Activated T-cell treated with anti-CD3 and anti-CD28 coated beads, Interleukin-2, amount 50 U/mL, for 72 hours (primary cell): ENCODE measurements around the gene ELF2. TPM values are rescaled to one million over a fixed set of nuclear protein-coding genes. Genes with fewer than 3 reads are reported as not detected.
"Not testable (repeated sequence)": the region's sequence is repeated elsewhere in the genome, so short reads cannot be mapped to it uniquely, and the experiment has no call there.

ENCODE experiments used
- ATAC-seq, 2 donors: fragments of 150-1000 bp; cut with Tn5 transposase; replicated peaks in 1 of 2; 2 replicates each; pipeline ENCODE4 v1.10.0; 2021; ENCODE audit warnings: moderate library complexity in 2 of 2, mild to moderate bottlenecking in 1 of 2
- DNase-seq, 2 donors: peaks; one replicate each; pipeline ENCODE4 v3.0.0; 2021 to 2022; ENCODE audit warnings: mixed read lengths in 1 of 2
- H3K27ac Mint-ChIP-seq: one replicate; pipeline ENCODE4 v1.8.0; 2022; ENCODE audit warnings: mild to moderate bottlenecking, moderate library complexity, mixed read lengths
- H3K27me3 Mint-ChIP-seq: one replicate; pipeline ENCODE4 v1.8.0; 2022; ENCODE audit warnings: low read depth, mixed read lengths
- H3K36me3 Mint-ChIP-seq, 2 donors: one replicate each; pipeline ENCODE4 v1.8.0; 2022; ENCODE audit warnings: mixed read lengths in 2 of 2, mild to moderate bottlenecking in 1 of 2; ENCODE audit not compliant: insufficient read depth in 2 of 2
- H3K4me1 Mint-ChIP-seq: one replicate; pipeline ENCODE4 v1.8.0; 2022; ENCODE audit warnings: low read depth, mixed read lengths
- H3K4me3 Mint-ChIP-seq, 2 donors: one replicate each; pipeline ENCODE4 v1.8.0; 2022; ENCODE audit warnings: mild to moderate bottlenecking in 2 of 2, mixed read lengths in 2 of 2, moderate library complexity in 2 of 2
- H3K9me3 Mint-ChIP-seq, 2 donors: one replicate each; pipeline ENCODE4 v1.8.0; 2022; ENCODE audit warnings: mixed read lengths in 2 of 2
- total RNA-seq, 2 donors: library from RNA; stranded (reverse); gene quantifications; one replicate each; pipeline ENCODE4 v1.2.3, GENCODE V29; 2022

The ELF2 gene
- total RNA-seq, 2 donors from 2014 or later: 34.8 to 36.4 TPM

GRCh38 chr4:139060591-139060990 lies 116.4 kb downstream of the ELF2 start:
- no peak overlapping the region for H3K4me3 Mint-ChIP-seq
- H3K27me3 Mint-ChIP-seq: no peaks in the 10 kb centered on the region
- ATAC-seq: no peak
- DNase-seq: no peak
- H3K9me3 Mint-ChIP-seq: no peaks in the 10 kb centered on the region
- H3K36me3 Mint-ChIP-seq: peaks cover 7 to 40% of the 10 kb centered on the region in 2 donors
- H3K4me1 Mint-ChIP-seq: peaks cover 6% of the 10 kb centered on the region
- H3K27ac Mint-ChIP-seq: no peak overlapping the region

- H3K9me3 Mint-ChIP-seq, H3K27me3 Mint-ChIP-seq, DNase-seq, H3K4me3 Mint-ChIP-seq, ATAC-seq, H3K4me1 Mint-ChIP-seq: not testable (repeated sequence)
- Mint-ChIP-seq H3K27ac (peak overlapping the region; percentile 33), H3K36me3 (peaks cover 12 to 41% of the 10 kb centered on the region in 2 donors)
Observed at GRCh38 chr4:139059026-139059425, 118.0 kb downstream of the ELF2 start.

- ATAC-seq (no peak), DNase-seq (no peak)
- Mint-ChIP-seq H3K36me3 (peaks cover 11 to 26% of the 10 kb centered on the region in 2 donors), H3K27me3 (no peaks in the 10 kb centered on the region), H3K4me3 (no peak overlapping the region), H3K27ac (peak overlapping the region; percentile 35), H3K4me1 (peaks cover 6% of the 10 kb centered on the region), H3K9me3 (no peaks in the 10 kb centered on the region)
Observed at GRCh38 chr4:139054791-139055505, 122.1 kb downstream of the ELF2 start.

GRCh38 chr4:139053909-139054308 lies 123.1 kb downstream of the ELF2 start:
- ATAC-seq: no peak
- no peaks in the 10 kb centered on the region for H3K27me3 Mint-ChIP-seq
- H3K9me3 Mint-ChIP-seq: no peaks in the 10 kb centered on the region
- H3K4me3 Mint-ChIP-seq: no peak overlapping the region
- no peak for DNase-seq
- peaks cover 11 to 20% of the 10 kb centered on the region in 2 donors for H3K36me3 Mint-ChIP-seq
- peaks cover 6% of the 10 kb centered on the region for H3K4me1 Mint-ChIP-seq
- peak overlapping the region; percentile 53 for H3K27ac Mint-ChIP-seq

- H3K4me1 Mint-ChIP-seq: no peaks in the 10 kb centered on the region
- H3K27ac Mint-ChIP-seq: no peak overlapping the region
- no peaks in the 10 kb centered on the region for H3K27me3 Mint-ChIP-seq
- ATAC-seq (no peak), DNase-seq (no peak)
- no peak overlapping the region for H3K4me3 Mint-ChIP-seq
- H3K36me3 Mint-ChIP-seq: peaks cover 8 to 26% of the 10 kb centered on the region in 2 donors
- no peaks in the 10 kb centered on the region for H3K9me3 Mint-ChIP-seq
Observed at GRCh38 chr4:139050446-139050845, 126.6 kb downstream of the ELF2 start.

- Mint-ChIP-seq H3K9me3 (no peaks in the 10 kb centered on the region), H3K27me3 (no peaks in the 10 kb centered on the region), H3K4me1 (peaks cover under 1% of the 10 kb centered on the region), H3K36me3 (peaks cover 2 to 21% of the 10 kb centered on the region in 2 donors), H3K4me3 (no peak overlapping the region), H3K27ac (peak overlapping the region; percentile 76)
- ATAC-seq: no peak
- DNase-seq: no peak
Observed at GRCh38 chr4:139048026-139048425, 129.0 kb downstream of the ELF2 start.

- Mint-ChIP-seq H3K4me1 (peaks cover 10% of the 10 kb centered on the region), H3K9me3 (no peaks in the 10 kb centered on the region), H3K36me3 (peaks cover 4 to 25% of the 10 kb centered on the region in 2 donors), H3K27ac (no peak overlapping the region), H3K27me3 (no peaks in the 10 kb centered on the region), H3K4me3 (no peak overlapping the region)
- ATAC-seq (no peak), DNase-seq (no peak)
Observed at GRCh38 chr4:139044291-139044690, 132.7 kb downstream of the ELF2 start.

- peaks cover 4 to 20% of the 10 kb centered on the region in 2 donors for H3K36me3 Mint-ChIP-seq
- no peak overlapping the region for H3K27ac Mint-ChIP-seq
- no peaks in the 10 kb centered on the region for H3K27me3 Mint-ChIP-seq
- no peak for DNase-seq
- no peaks in the 10 kb centered on the region for H3K9me3 Mint-ChIP-seq
- H3K4me1 Mint-ChIP-seq: peaks cover 10% of the 10 kb centered on the region
- H3K4me3 Mint-ChIP-seq: no peak overlapping the region
- ATAC-seq: no peak
Observed at GRCh38 chr4:139042981-139043460, 134.0 kb downstream of the ELF2 start.

GRCh38 chr4:139038874-139039443 lies 138.1 kb downstream of the ELF2 start:
- Mint-ChIP-seq H3K4me3 (no peak overlapping the region), H3K36me3 (peaks cover 4 to 10% of the 10 kb centered on the region in 2 donors), H3K27ac (no peak overlapping the region), H3K4me1 (peaks cover 10% of the 10 kb centered on the region), H3K9me3 (no peaks in the 10 kb centered on the region), H3K27me3 (no peaks in the 10 kb centered on the region)
- DNase-seq (no peak), ATAC-seq (no peak)

GRCh38 chr4:139036885-139037284 lies 140.1 kb downstream of the ELF2 start:
- peaks cover 6% of the 10 kb centered on the region for H3K4me1 Mint-ChIP-seq
- DNase-seq (no peak), ATAC-seq (no peak)
- H3K27me3 Mint-ChIP-seq: no peaks in the 10 kb centered on the region
- H3K4me3 Mint-ChIP-seq: no peak overlapping the region
- no peaks in the 10 kb centered on the region for H3K9me3 Mint-ChIP-seq
- peaks cover 2 to 5% of the 10 kb centered on the region in 2 donors for H3K36me3 Mint-ChIP-seq
- H3K27ac Mint-ChIP-seq: no peak overlapping the region

GRCh38 chr4:139035650-139036049 lies 141.4 kb downstream of the ELF2 start:
- Mint-ChIP-seq H3K27ac (peak overlapping the region; percentile 6), H3K4me1 (peaks cover 4% of the 10 kb centered on the region), H3K9me3 (no peaks in the 10 kb centered on the region), H3K27me3 (no peaks in the 10 kb centered on the region), H3K36me3 (peaks cover 2 to 7% of the 10 kb centered on the region in 2 donors), H3K4me3 (no peak overlapping the region)
- ATAC-seq (no peak), DNase-seq (no peak)

- Mint-ChIP-seq H3K27me3 (no peaks in the 10 kb centered on the region), H3K4me3 (no peak overlapping the region), H3K27ac (peak overlapping the region; percentile 0), H3K4me1 (peaks cover 5% of the 10 kb centered on the region), H3K36me3 (peaks cover 0 to 3% of the 10 kb centered on the region in 2 donors), H3K9me3 (no peaks in the 10 kb centered on the region)
- peak; percentile 72 to 78 for ATAC-seq
- DNase-seq: peak; percentile 71 to 76
Observed at GRCh38 chr4:139030614-139031235, 146.3 kb downstream of the ELF2 start.

GRCh38 chr4:139029866-139030363 lies 147.1 kb downstream of the ELF2 start:
- ATAC-seq, DNase-seq: not testable (repeated sequence)

More at GRCh38 chr4:139029866-139030363, 147.1 kb downstream of the ELF2 start:
- H3K9me3 Mint-ChIP-seq, H3K27ac Mint-ChIP-seq, H3K4me3 Mint-ChIP-seq, H3K36me3 Mint-ChIP-seq, H3K27me3 Mint-ChIP-seq, H3K4me1 Mint-ChIP-seq: not testable (repeated sequence)
